ENCODE results near the gene IDI2. TPM values are rescaled to one million over a fixed set of nuclear protein-coding genes. Genes with fewer than 3 reads are reported as not detected.

The IDI2 gene
- total RNA-seq, 4 donors from 2014 or later: 43.7 to 204 (median 86.7) TPM

DNA sequence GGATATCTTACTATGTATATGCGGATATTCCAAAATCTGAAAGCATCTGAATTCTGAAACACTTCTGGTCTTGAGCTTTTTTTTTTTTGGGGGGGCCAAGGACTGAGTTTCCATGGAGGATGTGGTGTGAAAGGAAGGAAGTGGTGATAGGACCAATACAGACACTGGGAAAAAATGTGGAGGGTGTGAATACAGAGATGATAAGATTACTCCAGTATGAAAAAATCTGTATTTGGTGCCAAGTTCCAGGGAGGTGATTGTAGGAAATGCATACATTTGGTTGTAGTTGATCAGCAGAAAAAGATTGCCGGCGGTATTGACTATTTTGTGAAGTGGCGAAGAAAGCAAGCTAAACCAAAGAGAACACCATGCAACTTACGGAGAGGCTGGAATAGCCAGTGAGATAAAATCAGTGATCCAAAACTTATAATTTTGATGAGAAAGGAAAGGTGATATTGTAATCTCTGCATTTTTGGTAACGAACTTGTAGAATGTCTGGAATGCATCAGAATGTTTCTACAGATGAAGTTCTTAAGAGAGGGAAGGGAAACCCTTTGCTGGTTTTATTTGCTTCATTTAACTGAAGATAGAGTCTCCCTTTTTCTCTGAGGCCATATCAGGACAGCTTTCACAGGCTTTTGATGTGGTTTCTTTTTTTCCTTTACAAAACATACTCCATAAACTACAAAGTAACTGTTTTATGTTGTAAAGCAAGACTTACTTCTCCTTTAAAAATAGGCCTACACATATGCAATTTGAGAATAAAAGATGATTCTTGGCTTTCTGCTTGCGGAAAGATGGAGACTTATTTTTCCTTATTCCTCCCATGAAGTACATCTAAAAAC is 36.5 kb upstream of the IDI2 start:
- intact Hi-C loops (cut with DNase I; ENCODE audit: low total_unique reads): no loop called here
- Histone ChIP-seq H3K27me3 (no peaks in the 10 kb centered on the region), H3K4me1 (peaks cover 35 to 49% of the 10 kb centered on the region in 2 donors), H3K4me3 (no peak overlapping the region), H3K9me3 (no peaks in the 10 kb centered on the region), H3K27ac (no peak overlapping the region), H3K36me3 (no peaks in the 10 kb centered on the region)
- ATAC-seq (no peak), DNase-seq (no peak)
- in situ Hi-C loops (cut with MboI; ENCODE audit: low sequenced_read_pairs in 4 of 4): loop anchor here in 1 of 4 donors (5.0 kb wide), 1 partner anchor 80 kb away; no protein-coding TSS in a partner anchor
- no peak for TF ChIP-seq POLR2A (IDR thresholded peaks at IDR 0.05)
- TF ChIP-seq, protein P1, sequence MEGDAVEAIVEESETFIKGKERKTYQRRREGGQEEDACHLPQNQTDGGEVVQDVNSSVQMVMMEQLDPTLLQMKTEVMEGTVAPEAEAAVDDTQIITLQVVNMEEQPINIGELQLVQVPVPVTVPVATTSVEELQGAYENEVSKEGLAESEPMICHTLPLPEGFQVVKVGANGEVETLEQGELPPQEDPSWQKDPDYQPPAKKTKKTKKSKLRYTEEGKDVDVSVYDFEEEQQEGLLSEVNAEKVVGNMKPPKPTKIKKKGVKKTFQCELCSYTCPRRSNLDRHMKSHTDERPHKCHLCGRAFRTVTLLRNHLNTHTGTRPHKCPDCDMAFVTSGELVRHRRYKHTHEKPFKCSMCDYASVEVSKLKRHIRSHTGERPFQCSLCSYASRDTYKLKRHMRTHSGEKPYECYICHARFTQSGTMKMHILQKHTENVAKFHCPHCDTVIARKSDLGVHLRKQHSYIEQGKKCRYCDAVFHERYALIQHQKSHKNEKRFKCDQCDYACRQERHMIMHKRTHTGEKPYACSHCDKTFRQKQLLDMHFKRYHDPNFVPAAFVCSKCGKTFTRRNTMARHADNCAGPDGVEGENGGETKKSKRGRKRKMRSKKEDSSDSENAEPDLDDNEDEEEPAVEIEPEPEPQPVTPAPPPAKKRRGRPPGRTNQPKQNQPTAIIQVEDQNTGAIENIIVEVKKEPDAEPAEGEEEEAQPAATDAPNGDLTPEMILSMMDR (IDR thresholded peaks at IDR 0.05 in 4 of 5, conservative IDR thresholded peaks at IDR 0.05 in 1 of 5): no peak

DNA sequence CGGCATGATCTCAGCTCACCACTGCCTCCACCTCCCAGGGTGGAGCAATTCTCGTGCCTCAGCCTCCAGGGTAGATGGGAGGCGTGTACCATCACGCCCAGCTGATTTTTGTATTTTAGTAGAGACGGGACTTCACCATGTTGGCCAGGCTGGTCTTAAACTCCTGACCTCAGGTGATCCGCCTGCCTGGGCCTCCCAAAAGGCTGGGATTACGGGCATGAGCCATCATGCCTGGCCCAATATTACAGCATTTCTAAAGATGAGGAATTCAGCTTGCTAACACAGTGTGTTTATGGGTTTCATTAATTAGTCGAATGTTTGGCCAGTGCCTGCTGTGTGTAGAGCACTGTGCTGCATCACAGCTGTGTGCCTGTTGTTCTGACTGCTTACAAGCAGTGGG is 34.2 kb upstream of the IDI2 start:
- H3K4me1 ChIP-seq: peaks cover 40 to 56% of the 10 kb centered on the region in 2 donors
- H3K36me3 ChIP-seq: no peaks in the 10 kb centered on the region
- ATAC-seq: no peak
- H3K27ac ChIP-seq: peak overlapping the region in 1 of 4 donors; percentile 98
- TF ChIP-seq POLR2A (IDR thresholded peaks at IDR 0.05): no peak
- TF ChIP-seq, protein P1 (IDR thresholded peaks at IDR 0.05 in 4 of 5, conservative IDR thresholded peaks at IDR 0.05 in 1 of 5): no peak
- H3K9me3 ChIP-seq: no peaks in the 10 kb centered on the region
- in situ Hi-C loops (cut with MboI; ENCODE audit: low sequenced_read_pairs in 4 of 4): loop anchor here in 1 of 4 donors (5.0 to 10.0 kb wide), 2 partner anchors 78 to 125 kb away; partner anchors contain the start of gene LARP4B
- intact Hi-C loops (cut with DNase I; ENCODE audit: low total_unique reads): no loop called here
- no peak for DNase-seq
- H3K27me3 ChIP-seq: no peaks in the 10 kb centered on the region
- H3K4me3 ChIP-seq: no peak overlapping the region

DNA sequence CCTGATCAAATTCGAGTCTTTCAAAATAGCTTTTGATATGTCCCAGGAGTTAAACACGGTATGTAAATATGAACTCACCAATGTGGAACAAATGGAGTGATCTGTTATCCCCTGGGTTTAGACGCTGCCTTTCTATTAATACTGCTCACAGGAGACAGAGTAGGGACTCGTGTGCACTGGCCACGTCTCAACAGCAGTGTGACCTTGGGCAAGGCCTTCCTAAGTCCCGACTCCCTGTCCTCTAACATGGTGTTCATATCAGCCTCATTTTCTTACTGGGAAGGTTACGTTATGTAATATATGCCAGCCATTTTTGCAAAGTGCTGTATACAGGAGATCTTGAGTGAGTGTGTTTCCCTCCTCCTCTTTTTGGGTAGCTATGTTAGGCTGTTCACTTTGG is 32.4 kb upstream of the IDI2 start:
- intact Hi-C loops (cut with DNase I; ENCODE audit: low total_unique reads): no loop called here
- peak overlapping the region in 2 of 4 donors; percentile 84 to 99 for H3K4me3 ChIP-seq
- ATAC-seq (peak in 1 of 2 donors; percentile 52), DNase-seq (peak in 1 of 2 donors; percentile 55)
- peaks cover 52 to 71% of the 10 kb centered on the region in 2 donors for H3K4me1 ChIP-seq
- H3K27me3 ChIP-seq: no peaks in the 10 kb centered on the region
- H3K27ac ChIP-seq: peak overlapping the region; percentile 96 to 100 (median 98)
- in situ Hi-C loops (cut with MboI; ENCODE audit: low sequenced_read_pairs in 4 of 4): loop anchor here in 1 of 4 donors (10.0 kb wide), 1 partner anchor 123 kb away; the partner anchor contains the start of gene LARP4B
- TF ChIP-seq, protein P1 (IDR thresholded peaks at IDR 0.05 in 4 of 5, conservative IDR thresholded peaks at IDR 0.05 in 1 of 5): no peak
- no peak for TF ChIP-seq POLR2A (IDR thresholded peaks at IDR 0.05)
- no peaks in the 10 kb centered on the region for H3K9me3 ChIP-seq
- H3K36me3 ChIP-seq: peaks cover 0 to 9% of the 10 kb centered on the region in 2 donors

DNA sequence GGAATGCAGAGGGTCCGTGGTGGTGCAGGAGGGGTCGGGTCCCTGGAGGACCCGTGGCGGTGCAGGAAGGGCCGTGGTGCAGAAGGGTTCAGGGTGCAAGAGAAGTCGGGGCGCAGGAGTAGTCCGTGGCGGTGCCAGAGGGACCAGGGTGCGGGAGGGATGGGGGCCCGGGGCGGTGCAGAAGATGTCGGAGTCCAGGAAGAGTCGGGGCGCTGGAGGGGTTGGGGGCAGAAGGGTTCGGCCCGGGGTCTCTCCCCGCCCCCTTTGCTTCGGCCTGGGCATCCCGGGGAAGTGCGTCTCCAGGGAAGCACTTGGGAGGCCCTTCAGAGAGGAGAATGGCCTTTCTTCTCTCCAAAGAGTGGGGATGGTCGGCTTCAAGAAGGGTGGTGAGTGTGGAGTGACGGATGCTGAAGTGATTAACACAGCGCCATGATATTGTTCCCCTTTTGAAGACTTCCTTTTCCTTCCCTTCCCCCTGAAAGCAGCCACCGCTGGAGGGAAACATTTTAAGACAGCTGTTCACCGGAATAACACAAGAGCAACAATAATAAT is 31.5 kb upstream of the IDI2 start:
- DNase-seq (no peak), ATAC-seq (peak in 1 of 2 donors; percentile 2)
- Histone ChIP-seq H3K9me3 (no peaks in the 10 kb centered on the region), H3K4me1 (peaks cover 54 to 67% of the 10 kb centered on the region in 2 donors), H3K4me3 (peak overlapping the region; percentile 84 to 99 (median 98)), H3K36me3 (peaks cover 0 to 18% of the 10 kb centered on the region in 2 donors), H3K27ac (peak overlapping the region; percentile 96 to 100 (median 98)), H3K27me3 (no peaks in the 10 kb centered on the region)
- in situ Hi-C loops (cut with MboI; ENCODE audit: low sequenced_read_pairs in 4 of 4) (loop anchor here in 1 of 4 donors (10.0 kb wide), 1 partner anchor 122 kb away; the partner anchor contains the start of gene LARP4B), intact Hi-C loops (cut with DNase I; ENCODE audit: low total_unique reads) (no loop called here)
- TF ChIP-seq POLR2A (IDR thresholded peaks at IDR 0.05): no peak
- TF ChIP-seq, protein P1 (IDR thresholded peaks at IDR 0.05 in 4 of 5, conservative IDR thresholded peaks at IDR 0.05 in 1 of 5): no peak
